GM21619 (cell line): ENCODE measurements around the gene WDR91.
"Not testable (repeated sequence)": the region's sequence is repeated elsewhere in the genome, so short reads cannot be mapped to it uniquely, and the experiment has no call there.

Experiments
- ATAC-seq: cut with Tn5 transposase; IDR thresholded peaks from one replicate; pipeline ENCODE4 v1.9.1; 2021; ENCODE audit not compliant: unreplicated experiment

The WDR91 gene

GRCh38 chr7:135234095-135234494, 22.8 kb upstream of the WDR91 start:
- ATAC-seq = not testable (repeated sequence)

GRCh38 chr7:135233570-135233969, 22.2 kb upstream of the WDR91 start, which contains the start of gene STRA8:
TSS of gene STRA8 (plus strand) at chr7:135233838. CDS start at chr7:135240525, 6,687 bp downstream.
- ATAC-seq = no peak

GRCh38 chr7:135232720-135233119, 21.4 kb upstream of the WDR91 start:
- ATAC-seq = no peak

GRCh38 chr7:135232087-135232486, 20.8 kb upstream of the WDR91 start:
- ATAC-seq = no peak

- no peak for ATAC-seq
Observed at GRCh38 chr7:135231686-135232085, 20.4 kb upstream of the WDR91 start.

- no peak for ATAC-seq
Observed at GRCh38 chr7:135224027-135224426, 12.7 kb upstream of the WDR91 start.

GRCh38 chr7:135217645-135218509, 6.6 kb upstream of the WDR91 start:
- no peak for ATAC-seq

- ATAC-seq = no peak
Observed at GRCh38 chr7:135215698-135216097, 4.4 kb upstream of the WDR91 start.

- ATAC-seq = no peak
Observed at GRCh38 chr7:135215180-135215579, 3.9 kb upstream of the WDR91 start.

GRCh38 chr7:135213831-135214230, 2.5 kb upstream of the WDR91 start:
- no peak for ATAC-seq

- not testable (repeated sequence) for ATAC-seq
Observed at GRCh38 chr7:135211946-135212685, 790 bp upstream of the WDR91 start.

GRCh38 chr7:135210888-135211178, 493 bp downstream of the WDR91 start:
- no peak for ATAC-seq

- no peak for ATAC-seq
Observed at GRCh38 chr7:135209225-135209834, 2.0 kb downstream of the WDR91 start.

GRCh38 chr7:135208102-135208793, 3.1 kb downstream of the WDR91 start:
- ATAC-seq = no peak

- ATAC-seq = no peak
Observed at GRCh38 chr7:135207406-135208101, 3.8 kb downstream of the WDR91 start.

- peak; percentile 29 for ATAC-seq
Observed at GRCh38 chr7:135206941-135207391, 4.4 kb downstream of the WDR91 start.

- ATAC-seq = no peak
Observed at GRCh38 chr7:135205850-135206249, 5.5 kb downstream of the WDR91 start.

GRCh38 chr7:135204876-135205275, 6.5 kb downstream of the WDR91 start:
- ATAC-seq = no peak

GRCh38 chr7:135204341-135204749, 7.0 kb downstream of the WDR91 start:
- ATAC-seq = no peak

- no peak for ATAC-seq
Observed at GRCh38 chr7:135201350-135201749, 10.0 kb downstream of the WDR91 start.
